ENCODE measurements around the gene UTP4.
"Not testable (repeated sequence)": the region's sequence is repeated elsewhere in the genome, so short reads cannot be mapped to it uniquely, and the experiment has no call there.

The UTP4 gene

DNA sequence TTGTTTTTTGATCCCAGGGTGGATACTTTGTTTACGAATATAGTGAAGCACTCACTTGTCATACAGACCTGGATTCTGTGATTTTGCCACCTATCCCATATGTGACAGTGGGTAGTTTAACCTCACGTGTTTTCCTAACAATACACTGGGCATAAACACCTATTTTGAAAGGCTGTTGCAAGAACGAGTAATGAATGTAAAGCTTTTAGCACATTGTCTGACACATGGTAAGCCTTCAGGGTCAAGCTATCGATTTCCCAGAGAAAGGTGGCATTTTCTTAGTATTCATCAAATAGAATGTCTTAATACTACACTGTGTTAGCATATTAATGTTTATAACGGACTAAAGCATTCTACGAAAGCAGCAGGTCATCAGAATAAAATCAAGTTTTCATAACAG, 2.0 kb upstream of the UTP4 start:
- H3K4me1 ChIP-seq (ENCODE audit: insufficient read depth, poor library complexity, severe bottlenecking), result peaks cover 19% of the 10 kb centered on the region
- no peaks in the 10 kb centered on the region for H3K9me3 ChIP-seq (ENCODE audit: severe bottlenecking)
- no peak for DNase-seq (ENCODE audit: low spot score)
- H3K27ac ChIP-seq (ENCODE audit: poor library complexity, severe bottlenecking), result peak overlapping the region; percentile 86
- TF ChIP-seq CTCF (IDR thresholded peaks at IDR 0.05; ENCODE audit: poor library complexity, severe bottlenecking), result no peak
- H3K4me3 ChIP-seq (ENCODE audit: severe bottlenecking), result peak overlapping the region; percentile 85
- H3K27me3 ChIP-seq (ENCODE audit: insufficient read depth, poor library complexity, severe bottlenecking), result no peaks in the 10 kb centered on the region
- ATAC-seq (ENCODE audit: low read depth), result no peak
- H3K36me3 ChIP-seq (ENCODE audit: low read depth), result peaks cover 50% of the 10 kb centered on the region

DNA sequence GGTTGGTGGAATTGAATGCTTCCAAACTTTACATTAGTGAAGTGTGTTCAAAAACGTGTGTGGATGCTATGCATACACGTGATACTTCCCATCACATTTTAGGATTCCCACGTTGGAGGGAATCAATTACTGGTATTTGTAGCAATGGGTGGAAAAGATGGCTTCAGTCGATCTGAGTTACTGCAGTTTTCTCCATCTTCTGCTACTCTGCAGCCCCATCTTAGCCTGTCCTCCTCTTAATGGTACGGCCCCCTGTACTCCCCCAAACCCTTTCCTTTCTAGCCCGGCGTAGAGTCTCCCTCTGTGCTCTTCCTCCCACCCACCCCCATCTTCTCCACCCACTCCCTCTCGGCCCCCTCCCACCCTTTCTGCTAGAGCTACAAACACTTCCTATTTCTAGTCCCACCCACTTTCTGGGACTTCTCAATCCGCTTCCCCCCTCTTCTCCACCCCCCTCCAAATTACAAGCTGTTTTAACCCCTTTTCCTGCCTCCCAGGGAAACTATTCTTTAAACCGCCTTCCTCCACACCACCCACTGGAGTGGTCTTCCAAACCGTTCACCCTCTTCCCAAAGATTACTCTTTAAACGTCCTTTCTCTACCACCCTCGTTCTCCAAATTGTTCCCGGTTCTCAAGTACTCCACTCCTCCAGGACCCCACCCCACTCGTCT, 1.1 kb upstream of the UTP4 start:
- DNase-seq (ENCODE audit: low spot score) (no peak), ATAC-seq (ENCODE audit: low read depth) (0 out of 3 replicates have a peak, but pooled peaks have one; percentile 5)
- peaks cover 19% of the 10 kb centered on the region for H3K4me1 ChIP-seq (ENCODE audit: insufficient read depth, poor library complexity, severe bottlenecking)
- no peaks in the 10 kb centered on the region for H3K27me3 ChIP-seq (ENCODE audit: insufficient read depth, poor library complexity, severe bottlenecking)
- no peak for TF ChIP-seq CTCF (IDR thresholded peaks at IDR 0.05; ENCODE audit: poor library complexity, severe bottlenecking)
- peak overlapping the region; percentile 85 for H3K4me3 ChIP-seq (ENCODE audit: severe bottlenecking)
- no peaks in the 10 kb centered on the region for H3K9me3 ChIP-seq (ENCODE audit: severe bottlenecking)
- peaks cover 50% of the 10 kb centered on the region for H3K36me3 ChIP-seq (ENCODE audit: low read depth)
- H3K27ac ChIP-seq (ENCODE audit: poor library complexity, severe bottlenecking), result peak overlapping the region; percentile 86

GRCh38 chr16:69131839-69132423, 518 bp upstream of the UTP4 start:
- DNase-seq (ENCODE audit: low spot score) (peak; percentile 90), ATAC-seq (ENCODE audit: low read depth) (peak; percentile 67)
- H3K4me3 ChIP-seq (ENCODE audit: severe bottlenecking), result peak overlapping the region; percentile 85
- no peaks in the 10 kb centered on the region for H3K9me3 ChIP-seq (ENCODE audit: severe bottlenecking)
- H3K4me1 ChIP-seq (ENCODE audit: insufficient read depth, poor library complexity, severe bottlenecking), result peaks cover 19% of the 10 kb centered on the region
- H3K27me3 ChIP-seq (ENCODE audit: insufficient read depth, poor library complexity, severe bottlenecking), result no peaks in the 10 kb centered on the region
- H3K36me3 ChIP-seq (ENCODE audit: low read depth), result peaks cover 50% of the 10 kb centered on the region
- no peak for TF ChIP-seq CTCF (IDR thresholded peaks at IDR 0.05; ENCODE audit: poor library complexity, severe bottlenecking)
- H3K27ac ChIP-seq (ENCODE audit: poor library complexity, severe bottlenecking), result peak overlapping the region; percentile 86

DNA sequence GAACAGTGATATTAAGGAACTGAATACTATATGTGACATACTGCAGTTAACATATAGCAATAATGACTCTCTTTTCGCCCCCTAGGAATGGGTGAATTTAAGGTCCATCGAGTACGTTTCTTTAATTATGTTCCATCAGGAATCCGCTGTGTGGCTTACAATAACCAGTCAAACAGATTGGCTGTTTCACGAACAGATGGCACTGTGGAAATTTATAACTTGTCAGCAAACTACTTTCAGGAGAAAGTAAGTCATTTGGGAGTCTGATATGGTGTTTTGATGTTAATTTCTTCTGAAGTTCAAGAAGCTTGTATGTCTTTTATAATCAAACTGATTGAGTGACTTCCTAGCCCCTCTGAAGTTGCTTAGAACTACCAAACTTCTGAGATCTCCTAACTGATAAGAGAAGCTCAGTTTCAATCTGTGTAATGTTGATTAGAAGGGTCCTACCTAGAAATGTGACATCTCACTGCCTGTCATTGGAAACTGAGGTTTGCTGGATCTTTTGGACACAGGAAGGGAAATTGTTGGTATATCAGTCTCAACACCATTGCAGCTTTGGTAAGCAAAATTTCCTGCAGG, 1.0 kb downstream of the UTP4 start:
- peaks cover 56% of the 10 kb centered on the region for H3K36me3 ChIP-seq (ENCODE audit: low read depth)
- H3K27me3 ChIP-seq (ENCODE audit: insufficient read depth, poor library complexity, severe bottlenecking), result no peaks in the 10 kb centered on the region
- TF ChIP-seq CTCF (IDR thresholded peaks at IDR 0.05; ENCODE audit: poor library complexity, severe bottlenecking), result no peak
- H3K4me3 ChIP-seq (ENCODE audit: severe bottlenecking), result peak overlapping the region; percentile 85
- DNase-seq (ENCODE audit: low spot score), result no peak
- peak overlapping the region; percentile 86 for H3K27ac ChIP-seq (ENCODE audit: poor library complexity, severe bottlenecking)
- H3K4me1 ChIP-seq (ENCODE audit: insufficient read depth, poor library complexity, severe bottlenecking), result peaks cover 19% of the 10 kb centered on the region
- H3K9me3 ChIP-seq (ENCODE audit: severe bottlenecking), result no peaks in the 10 kb centered on the region
- ATAC-seq (ENCODE audit: low read depth), result no peak

DNA sequence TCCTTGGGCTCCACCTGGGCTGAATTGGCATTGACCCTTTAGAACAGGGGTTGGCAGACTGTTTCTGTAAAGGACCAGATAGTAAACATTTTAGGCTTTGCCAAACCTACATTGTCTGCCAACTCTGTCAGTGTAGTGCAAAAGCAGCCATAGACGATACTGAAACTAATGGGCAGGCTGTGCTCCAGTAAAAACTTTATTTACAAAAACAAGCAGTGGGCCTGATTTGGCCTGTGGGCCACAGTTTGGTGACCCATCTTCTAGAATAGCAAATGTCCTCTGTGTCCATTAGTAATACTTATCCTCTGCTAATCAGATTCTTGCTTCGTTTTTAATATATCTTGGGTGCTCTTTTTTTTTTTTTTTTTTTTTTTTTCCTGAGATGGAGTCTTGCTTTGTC, 6.2 kb downstream of the UTP4 start:
- H3K27me3 ChIP-seq (ENCODE audit: insufficient read depth, poor library complexity, severe bottlenecking), result no peaks in the 10 kb centered on the region
- no peak overlapping the region for H3K4me3 ChIP-seq (ENCODE audit: severe bottlenecking)
- ATAC-seq (ENCODE audit: low read depth) (no peak), DNase-seq (ENCODE audit: low spot score) (no peak)
- H3K4me1 ChIP-seq (ENCODE audit: insufficient read depth, poor library complexity, severe bottlenecking), result peaks cover 4% of the 10 kb centered on the region
- peaks cover 87% of the 10 kb centered on the region for H3K36me3 ChIP-seq (ENCODE audit: low read depth)
- H3K27ac ChIP-seq (ENCODE audit: poor library complexity, severe bottlenecking), result no peak overlapping the region
- H3K9me3 ChIP-seq (ENCODE audit: severe bottlenecking), result no peaks in the 10 kb centered on the region
- no peak for TF ChIP-seq CTCF (IDR thresholded peaks at IDR 0.05; ENCODE audit: poor library complexity, severe bottlenecking)

- ATAC-seq (ENCODE audit: low read depth); DNase-seq (ENCODE audit: low spot score); H3K4me1 ChIP-seq (ENCODE audit: insufficient read depth, poor library complexity, severe bottlenecking); H3K4me3 ChIP-seq (ENCODE audit: severe bottlenecking); H3K27me3 ChIP-seq (ENCODE audit: insufficient read depth, poor library complexity, severe bottlenecking); H3K9me3 ChIP-seq (ENCODE audit: severe bottlenecking); H3K27ac ChIP-seq (ENCODE audit: poor library complexity, severe bottlenecking): not testable (repeated sequence)
- H3K36me3 ChIP-seq (ENCODE audit: low read depth), result peaks cover 96% of the 10 kb centered on the region
Observed at GRCh38 chr16:69139464-69139863, 7.0 kb downstream of the UTP4 start.
